Glutamatergic neuron (in vitro differentiated cells): ENCODE results near the gene SERPINH1. TPM values are rescaled to one million over a fixed set of nuclear protein-coding genes. Genes with fewer than 3 reads are reported as not detected.

ENCODE experiments used
- DNase-seq: peaks from one replicate; pipeline ENCODE4 v3.0.0; 2022
- H3K27ac Mint-ChIP-seq: one replicate; pipeline ENCODE4 v1.8.0; 2020; ENCODE audit warnings: mild to moderate bottlenecking, mixed read lengths, inconsistent platforms; ENCODE audit not compliant: unreplicated experiment
- H3K27me3 Mint-ChIP-seq: one replicate; pipeline ENCODE4 v1.8.0; 2020; ENCODE audit warnings: mild to moderate bottlenecking, moderate library complexity, mixed read lengths, inconsistent platforms; ENCODE audit not compliant: unreplicated experiment
- H3K36me3 Mint-ChIP-seq: one replicate; pipeline ENCODE4 v1.8.0; 2020; ENCODE audit warnings: mild to moderate bottlenecking, mixed read lengths, inconsistent platforms; ENCODE audit not compliant: unreplicated experiment
- H3K4me1 Mint-ChIP-seq: one replicate; pipeline ENCODE4 v1.8.0; 2020; ENCODE audit warnings: mild to moderate bottlenecking, low read depth, mixed read lengths, inconsistent platforms; ENCODE audit not compliant: unreplicated experiment
- H3K4me3 Mint-ChIP-seq: one replicate; pipeline ENCODE4 v1.8.0; 2020; ENCODE audit warnings: mild to moderate bottlenecking, mixed read lengths, inconsistent platforms; ENCODE audit not compliant: unreplicated experiment
- H3K9me3 Mint-ChIP-seq: one replicate; pipeline ENCODE4 v1.8.0; 2020; ENCODE audit warnings: mild to moderate bottlenecking, moderate library complexity, mixed read lengths, inconsistent platforms; ENCODE audit not compliant: unreplicated experiment
- CTCF ChIP-seq: fragments of 200-600 bp; sonication (generic); IDR thresholded peaks from one replicate; pipeline ENCODE4 v1.5.0; 2021; ENCODE audit not compliant: partially characterized antibody, unreplicated experiment
- total RNA-seq: library from RNA; stranded (reverse); fragmentation: NEBNext Ultra II Directional; extraction: Animal tissue kit (Norgen Biotek cat#: 25700); gene quantifications from one replicate; pipeline ENCODE4 v1.2.1, GENCODE V29; 2021; ENCODE audit not compliant: unreplicated experiment

SERPINH1 gene
- total RNA-seq, 1 donor from 2014 or later, result 35.0 TPM

GRCh38 chr11:75532200-75533048 lies 29.6 kb upstream of the SERPINH1 start:
- peaks cover 12% of the 10 kb centered on the region for H3K4me1 Mint-ChIP-seq
- peak; percentile 83 for DNase-seq
- H3K27ac Mint-ChIP-seq, result peak overlapping the region; percentile 33
- peak; percentile 96 for TF ChIP-seq CTCF
- H3K27me3 Mint-ChIP-seq, result peaks cover 10% of the 10 kb centered on the region
- H3K36me3 Mint-ChIP-seq, result no peaks in the 10 kb centered on the region
- peaks cover 2% of the 10 kb centered on the region for H3K9me3 Mint-ChIP-seq
- H3K4me3 Mint-ChIP-seq, result no peak overlapping the region

GRCh38 chr11:75533896-75534258 lies 28.2 kb upstream of the SERPINH1 start:
- DNase-seq, result no peak
- no peak for TF ChIP-seq CTCF
- Mint-ChIP-seq H3K36me3 (no peaks in the 10 kb centered on the region), H3K4me1 (peaks cover 17% of the 10 kb centered on the region), H3K9me3 (peaks cover 5% of the 10 kb centered on the region), H3K27ac (no peak overlapping the region), H3K4me3 (no peak overlapping the region), H3K27me3 (peaks cover 8% of the 10 kb centered on the region)

- no peak for DNase-seq
- H3K36me3 Mint-ChIP-seq, result no peaks in the 10 kb centered on the region
- peaks cover 21% of the 10 kb centered on the region for H3K4me1 Mint-ChIP-seq
- no peak overlapping the region for H3K27ac Mint-ChIP-seq
- TF ChIP-seq CTCF, result no peak
- peaks cover 12% of the 10 kb centered on the region for H3K27me3 Mint-ChIP-seq
- H3K4me3 Mint-ChIP-seq, result peak overlapping the region; percentile 28
- peaks cover 5% of the 10 kb centered on the region for H3K9me3 Mint-ChIP-seq
Observed at GRCh38 chr11:75534259-75535069, 27.6 kb upstream of the SERPINH1 start.

- H3K4me1 Mint-ChIP-seq, result peaks cover 22% of the 10 kb centered on the region
- peak overlapping the region; percentile 28 for H3K4me3 Mint-ChIP-seq
- H3K27me3 Mint-ChIP-seq, result peaks cover 12% of the 10 kb centered on the region
- peaks cover 5% of the 10 kb centered on the region for H3K9me3 Mint-ChIP-seq
- TF ChIP-seq CTCF, result no peak
- H3K36me3 Mint-ChIP-seq, result no peaks in the 10 kb centered on the region
- no peak overlapping the region for H3K27ac Mint-ChIP-seq
- DNase-seq, result no peak
Observed at GRCh38 chr11:75535071-75535470, 27.0 kb upstream of the SERPINH1 start.
